T-helper 2 cell treated with Interferon-gamma antibody and Interleukin-4, amounts not matched to agents 100 ng/mL and 5 ng/mL, for 36 hours (primary cell): ENCODE results near the gene C20orf204. TPM values are rescaled to one million over a fixed set of nuclear protein-coding genes. Genes with fewer than 3 reads are reported as not detected.
"Not testable (repeated sequence)": the region's sequence is repeated elsewhere in the genome, so short reads cannot be mapped to it uniquely, and the experiment has no call there.

Experiments
- intact Hi-C: fragments of 100-400 bp; cut with micrococcal nuclease; formaldehyde crosslinking; loops from one replicate; pipeline ENCODE4 v1.15.1; 2023
- total RNA-seq: library from RNA; stranded (reverse); gene quantifications from 2 replicates; pipeline ENCODE4 v1.2.3, GENCODE V29; 2022

The C20orf204 gene
- total RNA-seq, 1 donor from 2014 or later = 4.9 TPM

- intact Hi-C loops = no loop called here
Observed at GRCh38 chr20:64080813-64081623, 45.0 kb downstream of the C20orf204 start.

GRCh38 chr20:64081624-64081964 lies 45.6 kb downstream of the C20orf204 start:
- intact Hi-C loops = no loop called here

- intact Hi-C loops = loop anchor here (2.0 kb wide), 1 partner anchor 39 kb away; no protein-coding TSS in a partner anchor
Observed at GRCh38 chr20:64082126-64082731, 46.2 kb downstream of the C20orf204 start.

- intact Hi-C loops = loop anchor here (2.0 kb wide), 1 partner anchor 38 kb away; no protein-coding TSS in a partner anchor
Observed at GRCh38 chr20:64082820-64083377, 46.9 kb downstream of the C20orf204 start.

- intact Hi-C loops = loop anchor here (2.0 kb wide), 1 partner anchor 37 kb away; no protein-coding TSS in a partner anchor
Observed at GRCh38 chr20:64083378-64083803, 47.4 kb downstream of the C20orf204 start.

- intact Hi-C loops = loop anchor here (2.0 kb wide), 1 partner anchor 37 kb away; no protein-coding TSS in a partner anchor
Observed at GRCh38 chr20:64083804-64084684, 48.1 kb downstream of the C20orf204 start, which contains the start of gene LKAAEAR1. LKAAEAR1 (minus strand) TSS chr20:64084398; CDS start chr20:64084219, 179 bp downstream.

GRCh38 chr20:64084685-64085152 lies 48.7 kb downstream of the C20orf204 start:
- intact Hi-C loops = no loop called here

- intact Hi-C loops = no loop called here
Observed at GRCh38 chr20:64086801-64087200, 50.8 kb downstream of the C20orf204 start.

- intact Hi-C loops = not testable (repeated sequence)
Observed at GRCh38 chr20:64087226-64087825, 51.3 kb downstream of the C20orf204 start.

GRCh38 chr20:64088586-64088985 lies 52.6 kb downstream of the C20orf204 start:
- intact Hi-C loops = not testable (repeated sequence)

Other genes starting within 250 kb of the C20orf204 start
- gene ZBTB46, start 204.9 kb upstream of the C20orf204 start, total RNA-seq = 0.16 and 0.32 TPM in 2 replicates
- gene ABHD16B, start 174.7 kb upstream of the C20orf204 start, total RNA-seq = not detected in 2 replicates
- 46.4 and 48.3 TPM in 2 replicates for gene TPD52L2, start 170.9 kb upstream of the C20orf204 start, total RNA-seq
- gene DNAJC5, start 141.1 kb upstream of the C20orf204 start, total RNA-seq = 50.4 and 53.8 TPM in 2 replicates
- 46.3 and 47.7 TPM in 2 replicates for gene UCKL1, start 79.8 kb upstream of the C20orf204 start, total RNA-seq
- 25.8 and 26.9 TPM in 2 replicates for gene ZNF512B, start 66.3 kb upstream of the C20orf204 start, total RNA-seq
- 21.8 TPM in 2 replicates for gene SAMD10, start 56.5 kb upstream of the C20orf204 start, total RNA-seq
- gene PRPF6, start 55.0 kb upstream of the C20orf204 start, total RNA-seq = 69.3 and 69.4 TPM in 2 replicates
- gene SOX18, start 13.5 kb downstream of the C20orf204 start, total RNA-seq = 0.68 and 0.75 TPM in 2 replicates
- 60.8 and 61.5 TPM in 2 replicates for gene TCEA2, start 27.0 kb downstream of the C20orf204 start, total RNA-seq
- 96.3 and 97.6 TPM in 2 replicates for gene RGS19, start 43.3 kb downstream of the C20orf204 start, total RNA-seq
- gene OPRL1, start 43.9 kb downstream of the C20orf204 start, total RNA-seq = 0.70 and 0.89 TPM in 2 replicates
- gene LKAAEAR1, start 48.2 kb downstream of the C20orf204 start, total RNA-seq = 0.34 TPM in 1 of 2 replicates, not detected in the other
- gene NPBWR2, start 71.4 kb downstream of the C20orf204 start, total RNA-seq = not detected in 2 replicates
- not detected in 2 replicates for gene MYT1, start 128.3 kb downstream of the C20orf204 start, total RNA-seq
- gene PCMTD2, start 219.6 kb downstream of the C20orf204 start, total RNA-seq = 42.2 and 47.9 TPM in 2 replicates